Stimulated activated CD4-positive, alpha-beta T cell treated with anti-CD3 and anti-CD28 coated beads, Interleukin-1b, Interleukin-23, amount 100 ng/mL, for 24 hours (primary cell): ENCODE data around the gene AGXT2.

Experiments
- DNase-seq, 4 experiments: peaks; one replicate each; pipeline ENCODE4 v3.0.0-alpha.2; 2020; ENCODE audit warnings: low read depth in 4 of 4, low spot score in 1 of 4

The AGXT2 gene

GRCh38 chr5:35047785-35048404 is at the start of gene AGXT2:
Gene AGXT2 (minus strand): TSS chr5:35047949. CDS start chr5:35047892, 57 bp downstream.
- DNase-seq: no peak

GRCh38 chr5:35096932-35097331 is 49.2 kb upstream of the AGXT2 start:
- no peak for DNase-seq

- DNase-seq: no peak
These were observed 48.5 kb upstream of the AGXT2 start for GRCh38 chr5:35096216-35096615.

GRCh38 chr5:35095366-35095765 is 47.6 kb upstream of the AGXT2 start:
- no peak for DNase-seq

- DNase-seq: no peak
These were observed 47.2 kb upstream of the AGXT2 start for GRCh38 chr5:35094948-35095347.

- DNase-seq: no peak
These were observed 45.0 kb upstream of the AGXT2 start for GRCh38 chr5:35092703-35093102.

- DNase-seq: no peak
These were observed 44.0 kb upstream of the AGXT2 start for GRCh38 chr5:35091704-35092103.

GRCh38 chr5:35089334-35090314 is 41.9 kb upstream of the AGXT2 start:
- DNase-seq: peak; percentile 13 to 36 (median 31)

GRCh38 chr5:35087991-35088390 is 40.2 kb upstream of the AGXT2 start:
- DNase-seq: no peak

- no peak for DNase-seq
These were observed 35.4 kb upstream of the AGXT2 start for GRCh38 chr5:35083150-35083549.

GRCh38 chr5:35082530-35082929 is 34.8 kb upstream of the AGXT2 start:
- DNase-seq: no peak

GRCh38 chr5:35081134-35081533 is 33.4 kb upstream of the AGXT2 start:
- no peak for DNase-seq

- no peak for DNase-seq
These were observed 25.4 kb upstream of the AGXT2 start for GRCh38 chr5:35073160-35073559.

GRCh38 chr5:35069188-35069587 is 21.4 kb upstream of the AGXT2 start:
- no peak for DNase-seq

- no peak for DNase-seq
These were observed 20.2 kb upstream of the AGXT2 start for GRCh38 chr5:35067985-35068384.

GRCh38 chr5:35066260-35066795 is 18.6 kb upstream of the AGXT2 start:
- no peak for DNase-seq

GRCh38 chr5:35063414-35063813 is 15.7 kb upstream of the AGXT2 start:
- no peak for DNase-seq

- DNase-seq: no peak
These were observed 13.5 kb upstream of the AGXT2 start for GRCh38 chr5:35061211-35061770.

- DNase-seq: no peak
These were observed 12.5 kb upstream of the AGXT2 start for GRCh38 chr5:35060236-35060635.

- no peak for DNase-seq
These were observed 11.5 kb upstream of the AGXT2 start for GRCh38 chr5:35059251-35059650.

- DNase-seq: no peak
These were observed 10.6 kb upstream of the AGXT2 start for GRCh38 chr5:35058374-35058788.

- DNase-seq: no peak
These were observed 8.9 kb upstream of the AGXT2 start for GRCh38 chr5:35056686-35057085.
